Vagina (tissue), 2 donors: Measurements from ENCODE around the gene ACY1.

Experiments
- CTCF ChIP-seq, 3 experiments: fragments of 450-650 bp in 2 of 3; fragments of 200-600 bp in 1 of 3; sonication (generic) in 1 of 3; IDR thresholded peaks; one replicate each; pipeline ENCODE4 v1.5.1; 2017 to 2019; ENCODE audit warnings: antibody characterized with exemption in 3 of 3, mild to moderate bottlenecking in 2 of 3, moderate library complexity in 2 of 3
- POLR2A ChIP-seq, 2 donors: fragments of 450-650 bp; IDR thresholded peaks; one replicate each; pipeline ENCODE4 v1.6.1; 2017; ENCODE audit warnings: antibody characterized with exemption in 2 of 2, mild to moderate bottlenecking in 2 of 2, moderate library complexity in 2 of 2
- POLR2AphosphoS5 ChIP-seq, 2 donors: sonication (generic); formaldehyde crosslinking; IDR thresholded peaks; one replicate each; pipeline ENCODE4 v1.9.0; 2017; ENCODE audit warnings: antibody characterized with exemption in 2 of 2, mild to moderate bottlenecking in 2 of 2, low read depth in 1 of 2; ENCODE audit not compliant: insufficient read depth in 1 of 2

GRCh38 chr3:51982838-51983577 is at the start of gene ACY1:
- TF ChIP-seq CTCF (IDR thresholded peaks at IDR 0.05): no peak
- TF ChIP-seq POLR2A (IDR thresholded peaks at IDR 0.05): peak in 1 of 2 donors; percentile 38
- peak in 1 of 2 donors; percentile 79 for TF ChIP-seq POLR2AphosphoS5 (IDR thresholded peaks at IDR 0.05; ENCODE audit: insufficient read depth in 1 of 2, low read depth in 1 of 2)
